Kidney (tissue), 14 donors: Measurements from ENCODE around the gene CIAO3. TPM values are rescaled to one million over a fixed set of nuclear protein-coding genes. Genes with fewer than 3 reads are reported as not detected.

Experiments
- DNase-seq, 5 donors: peaks; one replicate each; pipeline ENCODE4 v3.0.0-alpha.2; 2013 to 2020
- FAIRE-seq: peaks from 2 replicates; lab custom pipeline; 2012; peaks lifted over from hg19 to GRCh38; lab: Jason Lieb, UNC
- H3K27ac ChIP-seq, 2 donors: one replicate each; pipeline ENCODE4 v1.7.0; 2013; ENCODE audit warnings: low read depth in 2 of 2, low read length in 2 of 2, inconsistent platforms in 1 of 2
- H3K27me3 ChIP-seq: one replicate; pipeline ENCODE4 v1.7.1; 2013; ENCODE audit warnings: low read length, inconsistent platforms; ENCODE audit not compliant: control insufficient read depth, insufficient read depth
- H3K36me3 ChIP-seq, 3 donors: one replicate each; pipeline versions ENCODE4 v1.7.0 to v1.7.1; 2013; ENCODE audit warnings: low read length in 3 of 3, control low read depth in 1 of 3, inconsistent platforms in 1 of 3; ENCODE audit not compliant: insufficient read depth in 3 of 3, control insufficient read depth in 2 of 3
- H3K4me1 ChIP-seq, 3 donors: one replicate each; pipeline versions ENCODE4 v1.7.0 to v1.7.1; 2013; ENCODE audit warnings: low read length in 3 of 3, inconsistent platforms in 1 of 3, low read depth in 1 of 3; ENCODE audit not compliant: control insufficient read depth in 2 of 3, insufficient read depth in 2 of 3
- H3K4me3 ChIP-seq, 3 donors: one replicate each; pipeline versions ENCODE4 v1.7.0 to v1.8.1; 2013; ENCODE audit warnings: low read length in 3 of 3, control low read depth in 1 of 3, inconsistent platforms in 1 of 3
- H3K9ac ChIP-seq, 3 donors: one replicate each; pipeline versions ENCODE4 v1.7.0 to v1.7.1; 2013; ENCODE audit warnings: low read length in 3 of 3, control low read depth in 1 of 3, inconsistent platforms in 1 of 3
- H3K9me3 ChIP-seq, 3 donors: one replicate each; pipeline versions ENCODE4 v1.7.0 to v1.7.1; 2013; ENCODE audit warnings: low read length in 3 of 3, control low read depth in 1 of 3, inconsistent platforms in 1 of 3; ENCODE audit not compliant: control insufficient read depth in 2 of 3, insufficient read depth in 1 of 3
- CTCF ChIP-seq: IDR thresholded peaks from 3 replicates; pipeline ENCODE4 v1.5.1; 2012; ENCODE audit warnings: mild to moderate bottlenecking, moderate library complexity, borderline replicate concordance; ENCODE audit not compliant: insufficient read depth; ENCODE audit errors: extremely low read depth
- intact Hi-C: fragments of 100-400 bp; cut with DNase I; formaldehyde crosslinking; loops from one replicate; pipeline ENCODE4 v1.11.1; 2022
- polyA plus RNA-seq: library from polyadenylated mRNA; stranded (reverse); fragments of 350-450 nt; fragmentation: Illumina TruSeq; extraction: RNeasy Lipid Tissue Mini Kit (QIAGEN cat#74804); gene quantifications from one replicate; pipeline ENCODE4 v1.2.3, GENCODE V29; 2014; ENCODE audit warnings: low read depth, low replicate concordance; ENCODE audit not compliant: insufficient read depth
- total RNA-seq: library from RNA; stranded (reverse); fragmentation: NEBNext Ultra II Directional; extraction: Animal tissue kit (Norgen Biotek cat#: 25700); gene quantifications from one replicate; pipeline ENCODE4 v1.2.1, GENCODE V29; 2021
- donor health status: control.
- donor health status: control.
- donor health status: control.
- donor health status: control.
- donor health status: control.
- donor health status: DM: yes; HTN: yes; CAD: no.
- donor health status: Normal renal cell carcinoma (clear cell type).

The CIAO3 gene
- total and polyA plus RNA-seq, 2 donors from 2014 or later, result 36.8 to 37.7 TPM

- FAIRE-seq, result no peak
- Histone ChIP-seq H3K4me1 (no peaks in the 10 kb centered on the region), H3K9ac (no peak overlapping the region), H3K36me3 (no peaks in the 10 kb centered on the region), H3K9me3 (no peaks in the 10 kb centered on the region), H3K4me3 (no peak overlapping the region), H3K27me3 (no peaks in the 10 kb centered on the region), H3K27ac (no peak overlapping the region)
- no peak for DNase-seq
- intact Hi-C loops, result no loop called here
- TF ChIP-seq CTCF, result no peak
Observed at GRCh38 chr16:767743-768235, 27.0 kb upstream of the CIAO3 start.

- H3K9me3 ChIP-seq, result no peaks in the 10 kb centered on the region
- no peak overlapping the region for H3K4me3 ChIP-seq
- intact Hi-C loops, result no loop called here
- no peaks in the 10 kb centered on the region for H3K4me1 ChIP-seq
- DNase-seq, result peak in 2 of 5 donors; percentile 63 to 69
- no peak for TF ChIP-seq CTCF
- H3K9ac ChIP-seq, result no peak overlapping the region
- H3K27ac ChIP-seq, result no peak overlapping the region
- H3K36me3 ChIP-seq, result no peaks in the 10 kb centered on the region
- no peak for FAIRE-seq
- H3K27me3 ChIP-seq, result no peaks in the 10 kb centered on the region
Observed at GRCh38 chr16:766820-767640, 26.2 kb upstream of the CIAO3 start.

- no peaks in the 10 kb centered on the region for H3K36me3 ChIP-seq
- intact Hi-C loops, result no loop called here
- no peaks in the 10 kb centered on the region for H3K4me1 ChIP-seq
- no peak for FAIRE-seq
- no peak overlapping the region for H3K4me3 ChIP-seq
- no peak overlapping the region for H3K9ac ChIP-seq
- H3K27me3 ChIP-seq, result no peaks in the 10 kb centered on the region
- TF ChIP-seq CTCF, result no peak
- no peak for DNase-seq
- H3K27ac ChIP-seq, result no peak overlapping the region
- no peaks in the 10 kb centered on the region for H3K9me3 ChIP-seq
Observed at GRCh38 chr16:766008-766819, 25.4 kb upstream of the CIAO3 start.
